ENCODE measurements around the gene JMY.

- TF ChIP-seq CTCF (conservative IDR thresholded peaks at IDR 0.05) (no peak), EZH2 (IDR thresholded peaks at IDR 0.05; ENCODE audit: low read depth) (no peak)
Observed at GRCh38 chr5:79202076-79202475, 33.9 kb upstream of the JMY start.

Data from PC-9 (cell line).